Measurements from ENCODE around the gene SH3PXD2A. TPM values are rescaled to one million over a fixed set of nuclear protein-coding genes. Genes with fewer than 3 reads are reported as not detected.
A peak's percentile ranks its signal among the peaks of the same experiment; 100 is the strongest.

The SH3PXD2A gene
- total and polyA plus RNA-seq, 9 donors, result 33.2 to 95.0 (median 73.9) TPM

- H3K4me3 ChIP-seq (ENCODE audit: low read length), result no peak overlapping the region
- peaks cover 8% of the 10 kb centered on the region for H3K27me3 ChIP-seq (ENCODE audit: control insufficient read depth, insufficient read depth, low read length)
- H3K4me1 ChIP-seq (ENCODE audit: control insufficient read depth, insufficient read depth, low read length), result peaks cover 64% of the 10 kb centered on the region
- peak overlapping the region; percentile 69 for H3K27ac ChIP-seq (ENCODE audit: low read length)
- no peak for DNase-seq
- no peaks in the 10 kb centered on the region for H3K36me3 ChIP-seq (ENCODE audit: control insufficient read depth, insufficient read depth, low read length)
- WGBS (ENCODE audit: insufficient coverage), result 77% methylated on average over 5 of the region's 7 CpGs
- H3K9me3 ChIP-seq (replicated peaks; ENCODE audit: control insufficient read depth, low read depth, low read length), result no peaks in the 10 kb centered on the region
Observed at GRCh38 chr10:103580011-103580410, 275.4 kb downstream of the SH3PXD2A start.

GRCh38 chr10:103578782-103579382 is 276.5 kb downstream of the SH3PXD2A start:
- H3K4me1 ChIP-seq (ENCODE audit: control insufficient read depth, insufficient read depth, low read length), result peaks cover 60% of the 10 kb centered on the region
- DNase-seq, result no peak
- H3K4me3 ChIP-seq (ENCODE audit: low read length), result no peak overlapping the region
- H3K9me3 ChIP-seq (replicated peaks; ENCODE audit: control insufficient read depth, low read depth, low read length), result no peaks in the 10 kb centered on the region
- WGBS (ENCODE audit: insufficient coverage), result 61% methylated on average over 13 of the region's 15 CpGs
- no peaks in the 10 kb centered on the region for H3K36me3 ChIP-seq (ENCODE audit: control insufficient read depth, insufficient read depth, low read length)
- no peak overlapping the region for H3K27ac ChIP-seq (ENCODE audit: low read length)
- H3K27me3 ChIP-seq (ENCODE audit: control insufficient read depth, insufficient read depth, low read length), result peaks cover 4% of the 10 kb centered on the region

- 40% methylated on average over 1 of the region's 2 CpGs for WGBS (ENCODE audit: insufficient coverage)
- H3K4me1 ChIP-seq (ENCODE audit: control insufficient read depth, insufficient read depth, low read length), result peaks cover 51% of the 10 kb centered on the region
- no peak overlapping the region for H3K4me3 ChIP-seq (ENCODE audit: low read length)
- no peak for DNase-seq
- H3K27ac ChIP-seq (ENCODE audit: low read length), result no peak overlapping the region
- peaks cover 4% of the 10 kb centered on the region for H3K27me3 ChIP-seq (ENCODE audit: control insufficient read depth, insufficient read depth, low read length)
- no peaks in the 10 kb centered on the region for H3K9me3 ChIP-seq (replicated peaks; ENCODE audit: control insufficient read depth, low read depth, low read length)
- H3K36me3 ChIP-seq (ENCODE audit: control insufficient read depth, insufficient read depth, low read length), result no peaks in the 10 kb centered on the region
Observed at GRCh38 chr10:103576862-103577261, 278.5 kb downstream of the SH3PXD2A start.

GRCh38 chr10:103576076-103576471 is 279.3 kb downstream of the SH3PXD2A start:
- DNase-seq, result no peak
- peaks cover 4% of the 10 kb centered on the region for H3K27me3 ChIP-seq (ENCODE audit: control insufficient read depth, insufficient read depth, low read length)
- 100% methylated on average over 1 of the region's 1 CpG for WGBS (ENCODE audit: insufficient coverage)
- H3K9me3 ChIP-seq (replicated peaks; ENCODE audit: control insufficient read depth, low read depth, low read length), result no peaks in the 10 kb centered on the region
- no peak overlapping the region for H3K4me3 ChIP-seq (ENCODE audit: low read length)
- H3K36me3 ChIP-seq (ENCODE audit: control insufficient read depth, insufficient read depth, low read length), result no peaks in the 10 kb centered on the region
- no peak overlapping the region for H3K27ac ChIP-seq (ENCODE audit: low read length)
- H3K4me1 ChIP-seq (ENCODE audit: control insufficient read depth, insufficient read depth, low read length), result peaks cover 43% of the 10 kb centered on the region

- Histone ChIP-seq H3K27me3 (ENCODE audit: control insufficient read depth, insufficient read depth, low read length) (peaks cover 4% of the 10 kb centered on the region), H3K27ac (ENCODE audit: low read length) (no peak overlapping the region), H3K4me3 (ENCODE audit: low read length) (no peak overlapping the region), H3K9me3 (replicated peaks; ENCODE audit: control insufficient read depth, low read depth, low read length) (no peaks in the 10 kb centered on the region), H3K36me3 (ENCODE audit: control insufficient read depth, insufficient read depth, low read length) (no peaks in the 10 kb centered on the region), H3K4me1 (ENCODE audit: control insufficient read depth, insufficient read depth, low read length) (peaks cover 38% of the 10 kb centered on the region)
- DNase-seq, result no peak
- 95% methylated on average over 2 of the region's 6 CpGs for WGBS (ENCODE audit: insufficient coverage)
Observed at GRCh38 chr10:103575416-103576075, 279.8 kb downstream of the SH3PXD2A start.

- DNase-seq, result no peak
Observed at GRCh38 chr10:103574097-103575061, 281.0 kb downstream of the SH3PXD2A start.

GRCh38 chr10:103573205-103573487 is 282.2 kb downstream of the SH3PXD2A start:
- Histone ChIP-seq H3K27ac (ENCODE audit: low read length) (no peak overlapping the region), H3K9me3 (replicated peaks; ENCODE audit: control insufficient read depth, low read depth, low read length) (no peaks in the 10 kb centered on the region), H3K4me1 (ENCODE audit: control insufficient read depth, insufficient read depth, low read length) (peaks cover 19% of the 10 kb centered on the region), H3K27me3 (ENCODE audit: control insufficient read depth, insufficient read depth, low read length) (peaks cover 4% of the 10 kb centered on the region), H3K36me3 (ENCODE audit: control insufficient read depth, insufficient read depth, low read length) (no peaks in the 10 kb centered on the region), H3K4me3 (ENCODE audit: low read length) (no peak overlapping the region)
- 74% methylated on average over 6 of the region's 7 CpGs for WGBS (ENCODE audit: insufficient coverage)
- no peak for DNase-seq

More at GRCh38 chr10:103574097-103575061, 281.0 kb downstream of the SH3PXD2A start:
- H3K36me3 ChIP-seq (ENCODE audit: control insufficient read depth, insufficient read depth, low read length), result no peaks in the 10 kb centered on the region
- WGBS (ENCODE audit: insufficient coverage), result 65% methylated on average over 12 of the region's 16 CpGs
- no peaks in the 10 kb centered on the region for H3K9me3 ChIP-seq (replicated peaks; ENCODE audit: control insufficient read depth, low read depth, low read length)
- H3K27me3 ChIP-seq (ENCODE audit: control insufficient read depth, insufficient read depth, low read length), result peaks cover 4% of the 10 kb centered on the region
- H3K4me1 ChIP-seq (ENCODE audit: control insufficient read depth, insufficient read depth, low read length), result peaks cover 26% of the 10 kb centered on the region
- no peak overlapping the region for H3K27ac ChIP-seq (ENCODE audit: low read length)
- no peak overlapping the region for H3K4me3 ChIP-seq (ENCODE audit: low read length)

GRCh38 chr10:103572347-103573204 is 282.8 kb downstream of the SH3PXD2A start:
- Histone ChIP-seq H3K4me1 (ENCODE audit: control insufficient read depth, insufficient read depth, low read length) (peaks cover 18% of the 10 kb centered on the region), H3K9me3 (replicated peaks; ENCODE audit: control insufficient read depth, low read depth, low read length) (no peaks in the 10 kb centered on the region), H3K27me3 (ENCODE audit: control insufficient read depth, insufficient read depth, low read length) (peaks cover 3% of the 10 kb centered on the region), H3K4me3 (ENCODE audit: low read length) (no peak overlapping the region), H3K36me3 (ENCODE audit: control insufficient read depth, insufficient read depth, low read length) (no peaks in the 10 kb centered on the region), H3K27ac (ENCODE audit: low read length) (no peak overlapping the region)
- WGBS (ENCODE audit: insufficient coverage), result 100% methylated on average over 3 of the region's 10 CpGs
- DNase-seq, result no peak

- H3K9me3 ChIP-seq (replicated peaks; ENCODE audit: control insufficient read depth, low read depth, low read length), result no peaks in the 10 kb centered on the region
- H3K4me3 ChIP-seq (ENCODE audit: low read length), result no peak overlapping the region
- H3K27ac ChIP-seq (ENCODE audit: low read length), result no peak overlapping the region
- H3K27me3 ChIP-seq (ENCODE audit: control insufficient read depth, insufficient read depth, low read length), result no peaks in the 10 kb centered on the region
- no peak for DNase-seq
- no peaks in the 10 kb centered on the region for H3K36me3 ChIP-seq (ENCODE audit: control insufficient read depth, insufficient read depth, low read length)
- WGBS (ENCODE audit: insufficient coverage), result 93% methylated on average over 17 of the region's 18 CpGs
- peaks cover 11% of the 10 kb centered on the region for H3K4me1 ChIP-seq (ENCODE audit: control insufficient read depth, insufficient read depth, low read length)
Observed at GRCh38 chr10:103571656-103571975, 283.8 kb downstream of the SH3PXD2A start.

All from muscle of leg (tissue), 11 donors.